Right renal cortex interstitium (tissue), 3 donors: Measurements from ENCODE around the gene BCL2L12. TPM values are rescaled to one million over a fixed set of nuclear protein-coding genes. Genes with fewer than 3 reads are reported as not detected.

Source experiments
- DNase-seq, 3 donors: peaks; one replicate each; pipeline ENCODE4 v3.0.0-alpha.2; 2013; ENCODE audit warnings: low read depth in 3 of 3, low spot score in 2 of 3
- polyA plus RNA-seq, 3 donors: library from polyadenylated mRNA; unstranded; fragments of 120-200 nt; gene quantifications; one replicate each; pipeline ENCODE4 v1.2.1, GENCODE V29; 2013; ENCODE audit not compliant: insufficient read length in 3 of 3

BCL2L12 gene
- polyA plus RNA-seq, 3 donors = 16.4 to 21.9 (median 19.4) TPM

DNA sequence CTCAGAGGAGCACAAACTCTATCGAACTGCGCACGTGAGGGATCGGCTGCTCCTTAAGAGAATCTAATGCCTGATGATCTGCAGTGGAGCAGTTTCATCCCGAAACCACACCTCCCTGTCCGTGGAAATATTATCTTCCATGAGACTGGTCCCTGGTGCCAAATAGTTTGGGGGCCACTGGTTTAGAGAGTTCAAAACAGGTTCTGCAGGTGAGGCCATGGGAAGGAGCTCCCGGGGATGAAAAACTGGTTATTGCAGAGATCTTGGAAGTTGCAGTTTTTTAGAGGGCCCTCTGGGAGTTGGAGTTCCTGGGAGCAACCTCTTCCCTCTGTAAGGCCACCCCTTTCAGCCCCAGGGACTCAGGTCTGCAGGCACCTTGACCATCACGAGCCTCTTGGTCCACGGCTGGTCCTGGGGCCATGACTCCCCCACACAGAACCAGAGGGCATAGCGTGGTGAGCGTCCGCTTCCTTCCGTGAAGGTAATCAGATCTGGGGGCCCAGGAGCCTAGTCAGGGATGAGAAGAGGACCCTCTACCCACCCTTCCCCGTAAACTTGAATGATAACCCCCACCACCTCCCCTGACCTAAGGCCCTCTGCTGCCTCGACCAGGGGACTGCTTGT is 5.3 kb upstream of the BCL2L12 start:
- DNase-seq = no peak

DNA sequence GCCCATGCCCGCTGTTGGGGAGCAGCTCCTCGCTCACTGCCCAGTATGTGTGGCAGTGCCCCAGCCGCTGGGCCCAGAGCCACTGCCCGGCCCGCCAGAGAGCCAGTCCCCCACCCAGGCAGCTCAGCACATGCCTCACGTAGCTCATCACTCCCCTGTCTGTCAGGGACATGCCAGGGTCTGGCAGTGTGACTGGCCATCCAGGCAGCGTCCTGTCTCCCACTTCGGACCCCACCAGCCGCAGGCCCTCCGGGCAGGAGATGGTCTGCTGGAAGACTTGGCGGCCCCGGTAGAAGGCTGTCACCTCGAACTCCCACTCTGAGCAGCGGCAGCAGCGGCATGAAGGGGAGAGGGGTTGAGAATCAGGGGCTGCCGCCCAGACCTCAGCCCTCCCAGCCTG is 3.7 kb upstream of the BCL2L12 start:
- no peak for DNase-seq

DNA sequence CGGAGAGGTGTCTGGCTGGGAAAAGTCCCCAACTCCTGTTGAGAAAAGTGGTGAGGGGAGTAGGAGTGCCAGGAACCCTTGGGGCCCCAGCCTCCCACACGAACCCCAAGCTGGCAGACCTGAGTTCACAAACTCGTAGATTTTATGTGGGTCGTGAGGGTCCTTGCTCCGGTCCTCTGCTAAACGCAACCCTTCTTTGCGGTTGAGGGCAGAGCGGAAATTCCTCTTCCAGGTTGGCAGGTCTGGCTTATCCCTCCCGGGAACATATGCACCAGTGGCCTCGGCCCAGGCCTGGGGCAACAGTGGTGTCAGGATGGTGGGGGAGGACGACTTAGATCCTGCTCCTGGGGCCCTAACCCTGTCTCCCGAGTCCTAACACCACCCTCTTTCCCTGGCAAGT is 2.5 kb upstream of the BCL2L12 start:
- DNase-seq = no peak

DNA sequence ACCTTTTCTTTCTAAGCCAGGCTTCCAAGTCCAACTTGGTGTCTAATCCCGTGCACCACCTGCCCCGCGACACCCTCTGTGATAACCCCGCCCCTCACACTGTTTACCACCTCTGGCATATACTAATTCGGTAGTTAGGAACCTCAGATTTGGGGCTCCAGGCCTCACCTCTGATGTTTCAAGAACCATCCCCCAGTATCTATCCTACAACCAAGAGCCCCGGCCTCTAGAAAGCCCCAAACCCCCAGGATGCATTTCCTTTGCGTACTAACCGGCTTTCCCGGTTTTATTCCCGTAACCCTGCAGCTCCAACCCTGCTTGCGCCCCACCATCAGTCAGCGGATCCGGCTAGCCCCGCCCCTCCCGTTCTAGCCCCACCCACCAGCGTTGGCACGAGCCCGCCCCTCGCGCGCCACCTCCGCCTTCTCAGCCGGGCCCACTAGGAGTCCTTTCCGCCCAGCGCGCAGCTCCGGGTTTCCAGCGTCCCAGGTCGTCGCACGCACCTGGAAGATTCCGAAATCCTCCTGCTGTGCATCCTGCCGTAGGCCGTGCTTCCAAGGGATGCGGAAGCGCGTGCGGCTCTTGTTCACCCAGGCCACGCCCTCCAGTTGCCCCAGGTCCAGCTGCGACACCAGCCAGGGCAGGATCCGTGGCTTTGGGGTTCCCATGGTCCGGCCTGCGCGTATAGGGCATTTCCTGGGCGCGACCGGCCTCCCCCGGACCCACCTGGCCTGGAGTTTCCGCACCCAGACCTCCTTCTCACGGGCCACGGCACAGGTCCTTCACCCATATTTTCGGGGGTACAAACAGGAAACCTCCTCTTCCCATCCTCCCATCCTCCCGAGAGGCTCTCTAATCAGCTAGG is 1.3 kb upstream of the BCL2L12 start:
- DNase-seq = peak in 1 of 3 donors; percentile 66

DNA sequence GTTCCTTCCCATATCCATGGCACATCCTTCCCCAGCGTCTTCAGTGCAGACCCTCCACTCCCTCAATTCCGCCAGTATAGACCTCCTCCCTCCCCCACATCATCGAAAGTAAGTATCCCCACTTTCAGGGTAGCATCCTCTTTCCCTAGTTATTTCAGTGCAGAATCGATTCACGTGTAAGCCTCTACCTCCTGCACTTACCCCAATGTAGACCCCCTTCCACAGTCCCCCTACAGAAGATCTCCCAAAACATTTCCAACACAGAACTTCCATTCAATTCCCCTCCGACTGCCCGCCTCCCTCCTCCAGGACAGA is 740 bp upstream of the BCL2L12 start:
- DNase-seq = no peak

DNA sequence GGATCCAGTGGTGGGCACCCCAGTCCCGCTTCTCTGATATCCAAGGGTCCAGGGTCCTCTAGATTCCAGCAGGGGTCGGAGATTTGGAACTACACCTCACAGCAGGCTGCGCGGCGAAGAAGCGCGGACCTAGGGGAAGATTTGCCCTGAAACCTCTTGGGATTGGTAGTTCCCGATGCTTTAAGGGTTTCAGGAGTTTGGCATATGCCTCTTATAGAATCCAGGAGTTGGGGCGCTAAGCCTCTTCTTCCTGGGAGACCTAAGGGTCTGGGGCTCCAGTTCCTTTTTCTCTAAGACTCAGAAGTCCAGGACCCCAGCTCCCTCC is 349 bp downstream of the BCL2L12 start:
- DNase-seq = no peak

DNA sequence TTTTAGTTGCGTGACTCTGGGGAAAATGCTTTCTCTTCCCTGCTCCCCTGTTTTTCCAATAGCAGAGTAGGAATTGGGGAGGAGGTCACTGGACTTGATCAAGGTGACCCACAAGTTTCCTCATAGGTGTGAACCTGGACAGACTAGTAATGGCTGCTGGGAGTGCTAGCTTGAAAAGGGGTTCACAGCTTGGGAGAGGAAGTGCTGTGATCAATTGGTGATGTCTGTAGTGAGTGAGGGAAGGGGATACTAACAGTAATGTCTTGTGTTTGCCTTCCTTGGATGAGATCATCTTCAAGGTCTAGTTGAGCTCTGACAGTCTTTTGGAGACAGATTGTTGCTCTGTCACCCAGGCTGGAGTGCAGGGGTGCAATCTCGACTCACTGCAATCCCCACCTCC is 1.7 kb downstream of the BCL2L12 start:
- DNase-seq = no peak

DNA sequence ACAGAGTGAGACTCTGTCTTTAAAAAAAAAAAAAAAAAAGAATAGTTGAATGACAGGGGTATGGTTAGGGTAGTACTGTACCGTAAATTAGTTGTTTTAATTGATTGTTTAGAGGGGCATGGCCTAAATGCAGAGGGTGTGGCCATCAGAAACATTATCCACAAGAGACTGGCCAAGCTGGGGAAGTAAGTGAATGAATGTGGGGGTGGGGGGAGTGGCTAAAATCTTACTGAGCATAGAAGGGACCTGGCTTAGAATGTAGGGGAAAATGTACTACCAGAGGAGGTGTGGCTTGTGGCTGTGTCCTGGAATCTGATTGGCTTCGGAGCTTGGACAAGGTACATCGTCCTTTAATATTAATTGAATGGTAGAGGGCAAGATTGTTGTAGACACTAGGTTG is 3.8 kb downstream of the BCL2L12 start:
- DNase-seq = no peak

DNA sequence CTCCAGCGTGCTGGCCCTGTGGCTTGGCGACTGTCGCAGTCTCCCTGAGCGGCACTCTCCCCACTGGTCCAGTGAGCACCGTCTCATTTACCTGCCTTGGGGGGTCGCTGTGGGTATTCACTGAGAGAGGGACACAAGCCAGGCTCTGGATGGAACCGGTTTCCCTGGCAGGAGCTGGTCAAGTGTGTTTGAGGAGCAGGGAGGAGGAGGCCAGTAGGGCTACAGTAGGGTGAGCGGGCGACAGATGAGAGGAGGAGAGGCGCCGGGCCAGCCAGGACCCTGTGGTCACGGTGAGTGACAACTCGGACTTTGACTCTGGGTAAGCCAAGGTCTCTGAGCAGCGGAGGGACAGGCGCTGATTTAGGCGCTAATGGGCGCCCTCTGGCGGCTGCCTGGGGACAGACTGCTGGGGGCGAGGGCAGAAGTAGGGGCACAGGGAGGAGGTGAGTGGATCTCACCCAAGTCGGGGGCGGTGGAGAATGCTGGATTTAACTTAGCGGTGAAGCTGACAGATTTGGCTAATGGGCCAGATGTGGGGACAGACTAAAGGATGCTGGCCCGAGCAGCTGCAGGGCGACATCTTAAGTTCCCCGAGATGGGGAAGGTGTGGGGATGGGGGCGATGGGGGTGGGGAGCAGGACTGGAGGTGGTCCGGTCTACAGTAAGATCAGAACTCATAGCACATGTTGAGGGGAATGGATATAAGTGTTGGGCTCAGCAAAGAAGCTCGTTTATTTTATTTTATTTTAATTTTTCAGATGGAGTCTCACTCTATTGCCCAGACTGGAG is 6.6 kb downstream of the BCL2L12 start:
- no peak for DNase-seq

DNA sequence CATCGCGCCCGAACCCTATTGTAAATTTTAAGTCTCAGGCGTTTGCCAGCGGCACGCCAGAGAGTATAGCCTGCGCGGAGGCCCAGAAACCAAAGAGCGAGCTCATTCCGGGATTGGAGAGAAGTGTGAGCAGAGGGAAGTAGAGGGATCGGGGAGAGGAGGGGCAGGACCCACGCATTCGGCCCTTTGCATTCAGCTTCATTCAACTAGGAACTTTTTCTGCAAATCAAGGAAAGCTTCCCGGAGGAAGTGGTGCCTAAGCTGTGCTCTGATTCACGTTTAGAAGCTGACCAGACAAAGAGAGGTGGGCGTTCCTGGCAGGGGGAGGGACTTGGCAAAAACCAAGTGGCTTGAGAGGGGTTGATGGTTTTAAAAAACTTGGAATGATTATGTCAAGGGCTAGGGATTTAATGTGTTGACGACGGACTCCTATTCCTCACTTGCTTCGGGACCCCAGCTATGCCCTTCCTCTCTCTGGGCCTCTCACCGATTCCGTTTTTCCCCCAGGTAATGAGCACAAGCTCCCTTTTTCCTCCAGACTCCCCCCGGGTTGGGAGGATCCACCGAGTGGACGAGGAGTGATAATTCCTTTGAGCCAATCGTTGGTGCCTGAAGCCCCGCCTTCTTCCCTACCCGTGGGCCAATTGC is 10.5 kb downstream of the BCL2L12 start:
- no peak for DNase-seq

DNA sequence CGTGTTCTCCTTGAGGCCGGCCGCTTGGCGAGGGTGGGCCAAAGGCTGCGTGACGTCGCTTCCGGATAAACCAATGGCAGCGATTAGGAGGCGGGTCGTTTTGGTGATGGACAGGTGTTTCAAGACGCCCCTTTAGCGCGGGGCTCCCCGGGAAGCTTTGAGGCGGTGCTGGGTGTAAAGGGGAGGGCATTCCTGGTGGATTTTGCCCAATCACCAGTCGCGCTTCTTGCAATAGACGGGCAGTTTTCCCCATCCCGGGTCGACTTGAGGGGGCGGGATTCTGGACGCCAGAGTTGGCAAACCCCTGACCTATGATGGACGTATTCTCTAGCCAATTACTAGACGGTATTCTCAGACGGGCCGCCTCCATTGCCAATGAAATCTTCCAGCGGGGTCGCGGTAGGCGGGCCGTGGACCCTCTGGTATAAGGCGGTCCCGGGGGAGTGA is 11.1 kb downstream of the BCL2L12 start:
- DNase-seq = peak; percentile 100

DNA sequence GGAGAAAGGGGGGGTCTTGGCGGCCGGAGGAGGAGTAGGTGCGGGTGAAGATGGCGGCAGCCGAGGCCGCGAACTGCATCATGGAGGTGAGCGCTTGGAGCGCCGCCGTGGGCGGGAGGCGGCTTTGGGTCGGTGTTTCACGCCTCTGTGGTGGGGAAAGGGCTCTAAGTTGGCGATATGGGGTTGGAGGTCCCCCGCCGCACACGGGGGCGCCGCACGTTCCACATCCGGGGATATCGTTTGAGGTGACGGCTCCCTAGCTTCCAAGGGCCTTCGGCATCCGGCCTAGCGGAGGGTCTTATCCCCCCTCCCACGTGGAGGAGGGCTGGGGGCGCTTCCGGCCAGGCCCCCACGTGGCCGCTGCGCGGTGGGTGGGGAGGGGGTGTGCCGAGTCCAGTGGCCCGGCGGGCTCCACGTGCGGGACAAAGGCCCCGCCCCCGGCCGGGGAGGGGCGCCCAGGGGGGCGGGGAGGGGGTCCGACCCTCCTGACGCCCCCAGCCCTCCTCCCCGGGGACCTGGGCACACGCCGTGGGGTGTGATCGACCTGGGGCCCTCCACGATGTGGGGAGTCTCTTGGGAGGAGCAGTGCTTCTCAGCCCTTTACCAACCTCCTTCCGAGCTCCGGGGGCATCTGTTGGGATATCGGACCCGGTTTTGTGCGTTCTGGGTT is 11.6 kb downstream of the BCL2L12 start, which contains the start of gene PRMT1:
TSS of gene PRMT1 (plus strand) at position 41 of the 670 bp plus-strand sequence. CDS start at position 51, 10 bp downstream.
- DNase-seq = no peak

DNA sequence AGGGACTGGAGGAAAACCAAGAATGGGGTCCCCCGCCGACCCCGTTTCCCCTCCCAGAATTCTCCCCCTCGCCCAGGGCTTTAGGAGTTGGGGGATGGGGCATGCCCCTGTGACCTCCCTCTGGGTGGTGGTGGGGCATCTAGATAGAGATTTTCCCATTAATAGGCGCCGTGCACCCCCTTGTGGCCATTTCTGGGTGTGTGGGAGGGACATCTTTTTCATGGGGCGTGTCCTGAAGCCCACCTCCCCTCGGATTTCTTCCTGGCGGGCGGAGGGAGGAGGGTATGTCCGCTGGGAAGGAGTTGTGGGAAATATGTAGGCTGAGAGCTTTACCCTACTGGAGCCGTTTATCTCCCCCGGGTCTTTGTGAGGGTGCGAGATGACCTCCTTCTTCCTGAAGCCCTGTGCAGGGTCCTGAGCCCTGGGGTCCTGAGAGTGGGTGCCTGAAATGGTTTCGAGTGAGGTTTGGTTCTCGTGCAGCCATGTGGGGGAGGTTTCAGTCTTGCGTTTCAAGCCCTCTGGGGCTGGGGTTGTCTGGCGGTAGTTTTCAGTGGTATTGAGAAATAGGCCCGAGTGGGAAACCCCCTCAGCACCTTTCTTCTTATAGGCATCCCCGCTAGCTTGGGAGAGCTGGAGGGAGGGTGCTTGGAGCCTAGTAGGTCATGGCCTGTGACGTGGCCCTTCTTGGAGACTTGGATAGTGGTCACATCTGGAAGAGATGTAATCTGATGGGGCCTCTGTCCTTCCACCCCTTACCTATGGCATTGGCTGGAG is 12.4 kb downstream of the BCL2L12 start:
- peak; percentile 75 to 80 (median 80) for DNase-seq

DNA sequence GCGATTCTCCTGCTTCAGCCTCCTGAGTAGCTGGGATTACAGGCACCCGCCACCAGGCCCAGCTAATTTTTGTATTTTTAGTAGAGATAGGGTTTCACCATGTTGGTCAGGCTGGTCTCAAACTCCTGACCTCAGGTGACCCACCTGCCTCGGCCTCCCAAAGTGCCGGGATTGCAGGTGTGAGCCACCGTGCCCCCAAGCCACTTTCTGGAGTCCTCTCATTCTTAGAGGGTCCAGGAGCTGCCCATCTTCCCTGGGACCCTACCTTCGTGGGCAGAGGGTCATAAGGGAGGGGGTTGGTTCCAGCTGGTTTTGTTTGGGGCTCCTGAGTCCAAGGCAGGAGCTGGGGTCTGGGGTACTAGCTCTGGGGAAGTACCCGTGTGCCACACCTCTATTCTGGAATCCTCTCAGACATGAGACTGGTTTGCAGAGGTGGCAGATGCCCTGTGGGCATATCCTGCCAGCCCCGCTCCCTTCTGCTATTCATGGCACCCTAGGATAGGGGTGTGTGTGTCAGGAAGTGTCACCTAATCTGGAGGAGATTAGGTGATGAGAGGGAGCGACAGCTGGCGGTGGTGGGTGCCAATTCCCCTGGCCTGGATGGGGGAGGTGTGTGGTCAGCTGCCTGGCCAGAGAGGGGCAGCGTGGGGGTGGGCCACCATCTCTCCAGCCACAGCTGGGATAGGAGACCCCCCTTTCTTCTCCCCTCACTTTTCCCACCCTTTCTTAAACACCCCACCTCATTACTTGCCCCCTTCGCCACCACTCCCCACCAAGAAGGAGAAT is 13.4 kb downstream of the BCL2L12 start:
- DNase-seq = no peak

DNA sequence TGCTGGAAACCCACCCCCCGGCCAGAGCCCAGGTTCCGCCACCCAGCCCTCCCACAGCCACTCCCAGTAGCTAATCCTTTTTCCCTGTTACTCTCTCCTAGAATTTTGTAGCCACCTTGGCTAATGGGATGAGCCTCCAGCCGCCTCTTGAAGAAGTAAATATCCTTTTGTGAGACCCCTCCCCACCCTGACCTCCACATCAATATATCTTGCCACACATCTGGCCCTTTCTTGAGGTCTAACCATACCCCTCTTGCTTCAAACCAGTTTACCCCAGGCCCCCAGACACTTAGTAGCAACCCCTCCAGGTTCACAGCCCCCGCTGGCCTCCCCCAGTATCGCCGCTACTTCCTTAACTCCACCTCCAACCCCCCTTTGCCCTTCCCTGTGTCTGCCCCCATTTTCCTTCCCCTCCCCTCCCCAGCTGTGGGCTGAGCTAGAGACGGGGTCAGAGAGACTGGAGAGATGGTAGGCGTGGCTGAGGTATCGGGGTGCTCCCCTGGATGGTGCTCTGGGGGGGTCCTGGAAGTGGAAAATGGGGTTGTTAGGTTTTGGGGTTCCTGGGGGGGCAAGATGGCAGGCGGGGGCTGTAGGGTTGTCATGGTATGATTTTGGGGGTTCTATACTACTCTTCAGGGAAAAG is 14.2 kb downstream of the BCL2L12 start:
- no peak for DNase-seq

DNA sequence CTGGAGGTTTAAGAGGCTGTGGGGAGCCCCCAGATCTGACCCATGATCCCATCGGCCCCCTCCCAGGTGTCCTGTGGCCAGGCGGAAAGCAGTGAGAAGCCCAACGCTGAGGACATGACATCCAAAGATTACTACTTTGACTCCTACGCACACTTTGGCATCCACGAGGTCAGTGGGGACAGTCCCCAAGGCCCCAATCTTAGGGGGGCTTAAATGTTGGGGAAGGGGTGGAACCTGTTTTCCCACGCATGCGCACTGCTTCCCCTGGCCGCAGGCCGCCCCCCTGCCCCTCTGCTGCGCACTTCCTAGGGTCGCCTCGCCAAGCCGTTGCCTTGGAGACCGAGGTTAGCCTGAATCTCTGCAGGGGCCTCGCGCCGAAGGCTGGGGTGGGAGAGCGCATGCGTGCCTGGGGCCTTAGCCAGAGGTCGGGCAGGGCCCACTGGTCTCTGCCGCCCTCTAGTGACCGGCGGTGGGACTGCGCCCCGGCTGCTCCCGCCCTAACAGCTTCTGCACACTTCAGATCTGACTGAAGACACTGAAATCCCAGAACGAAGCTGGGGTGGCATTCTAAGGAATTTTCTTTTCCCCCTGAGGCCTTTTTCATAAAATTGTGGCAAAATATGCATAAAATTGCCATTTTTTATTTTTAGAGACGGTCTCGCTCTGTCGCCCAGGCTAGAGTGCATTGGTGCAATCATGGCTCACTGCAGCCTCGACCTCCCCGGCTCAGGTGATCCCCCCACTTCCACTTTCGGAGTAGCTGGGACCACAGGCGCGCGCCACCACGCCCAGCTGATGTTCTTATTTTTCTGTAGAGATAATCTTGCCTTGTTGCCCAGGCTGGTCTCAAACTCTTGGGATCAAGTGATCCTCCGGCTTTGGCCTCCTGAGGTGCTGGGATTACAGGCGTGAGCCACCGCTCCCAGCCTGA is 15.0 kb downstream of the BCL2L12 start:
- peak; percentile 83 to 90 (median 87) for DNase-seq

DNA sequence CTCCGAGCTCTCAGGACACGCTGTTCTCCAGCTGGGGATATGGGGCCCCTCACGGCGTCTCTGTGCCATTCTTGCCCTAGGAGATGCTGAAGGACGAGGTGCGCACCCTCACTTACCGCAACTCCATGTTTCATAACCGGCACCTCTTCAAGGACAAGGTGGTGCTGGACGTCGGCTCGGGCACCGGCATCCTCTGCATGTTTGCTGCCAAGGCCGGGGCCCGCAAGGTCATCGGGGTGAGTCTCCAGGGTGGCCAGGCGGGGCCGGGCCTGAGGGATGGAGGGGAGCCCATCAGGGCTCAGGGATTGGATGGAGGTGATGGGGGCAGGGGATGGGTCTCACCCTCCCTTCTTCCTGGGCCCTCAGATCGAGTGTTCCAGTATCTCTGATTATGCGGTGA is 16.1 kb downstream of the BCL2L12 start:
- no peak for DNase-seq
